Ovary (tissue), 9 donors: ENCODE data around the gene ILDR2. TPM values are rescaled to one million over a fixed set of nuclear protein-coding genes. Genes with fewer than 3 reads are reported as not detected.

Experiments used
- DNase-seq, 5 donors: peaks; one replicate each; pipeline ENCODE4 v3.0.0-alpha.2; 2019 to 2020
- H3K27ac ChIP-seq, 2 donors: fragments of 200-600 bp; one replicate each; pipeline versions ENCODE4 v1.5.1 to v1.8.0; 2019 to 2022
- H3K27me3 ChIP-seq: fragments of 200-600 bp; one replicate; pipeline ENCODE4 v1.8.0; 2022
- H3K36me3 ChIP-seq: fragments of 200-600 bp; sonication (generic); one replicate; pipeline ENCODE4 v1.5.1; 2019
- H3K4me1 ChIP-seq: one replicate; pipeline ENCODE4 v1.8.1; 2013; ENCODE audit warnings: mild to moderate bottlenecking, moderate library complexity; ENCODE audit not compliant: insufficient read depth
- H3K4me3 ChIP-seq: fragments of 200-600 bp; sonication (generic); one replicate; pipeline ENCODE4 v1.5.1; 2017
- H3K9me3 ChIP-seq, 2 donors: fragments of 200-600 bp in 1 of 2; sonication (generic) in 1 of 2; one replicate each; pipeline versions ENCODE4 v1.5.1 to v1.8.1; 2013 to 2019; ENCODE audit warnings: mild to moderate bottlenecking in 1 of 2, moderate library complexity in 1 of 2
- CTCF ChIP-seq, 3 donors: fragments of 450-650 bp in 2 of 3; fragments of 200-600 bp in 1 of 3; IDR thresholded peaks; one replicate each; pipeline versions ENCODE4 v1.5.1 to v1.8.0; 2016 to 2022; ENCODE audit warnings: antibody characterized with exemption in 3 of 3, mild to moderate bottlenecking in 1 of 3
- EP300 ChIP-seq: sonication (generic); formaldehyde crosslinking; IDR thresholded peaks from one replicate; pipeline ENCODE4 v1.6.1; 2017; ENCODE audit warnings: antibody characterized with exemption
- POLR2A ChIP-seq: fragments of 450-650 bp; IDR thresholded peaks from one replicate; pipeline ENCODE4 v1.6.1; 2017; ENCODE audit warnings: antibody characterized with exemption, mild to moderate bottlenecking, moderate library complexity
- WGBS, 3 donors: extraction: QIAGEN DNeasy Blood & Tissue Kit in 1 of 3; methylation state at CpG; one replicate each; pipeline versions ENCODE4 v1.1.5 to v1.1.7; 2013 to 2017; 5-methylcytosine and 5-hydroxymethylcytosine counted together
- intact Hi-C, 4 donors: fragments of 100-400 bp; cut with DNase I; formaldehyde crosslinking; loops; one replicate each; pipeline versions ENCODE4 v1.11.0 to v1.15.1; 2022 to 2023
- polyA plus RNA-seq, 2 donors: library from polyadenylated mRNA; stranded (reverse); fragments of 200-250 nt in 1 of 2; fragments of 350-450 nt in 1 of 2; fragmentation: Illumina TruSeq in 1 of 2; extraction: RNeasy Lipid Tissue Mini Kit (QIAGEN cat#74804) in 1 of 2; gene quantifications; one replicate each; pipeline ENCODE4 v1.2.3, GENCODE V29; 2013 to 2014
- total RNA-seq, 7 donors: library from RNA; depleted of rRNA in 2 of 7; stranded (reverse); fragments of >200 nt in 2 of 7; fragmentation: NEBNext Ultra II Directional in 3 of 7; extraction: Animal tissue kit (Norgen Biotek cat#: 25700) in 3 of 7; gene quantifications; one replicate each; pipeline versions ENCODE4 v1.1.0 to v1.2.4, GENCODE V29; 2016 to 2023
- donor health status: DM: no; HTN: no; CAD: no; lungs with moderate emphysema.
- donor health status: DM: no; HTN: no; CAD: no.
- donor health status: Bipolar disorder and iron deficiency.
- donor health status: DM: yes; HTN: yes; CAD: no.
- donor health status: DM: no; HTN: no; CAD: no.
- donor health status: DM: yes; HTN: yes; CAD: no.

ILDR2 gene
- total and polyA plus RNA-seq, 9 donors: 0.15 to 13.0 (median 0.45) TPM

- H3K27ac ChIP-seq: no peak overlapping the region
- WGBS, 3 donors: 86 to 89% (median 86%) methylated on average over 4 of the region's 4 CpGs
- H3K36me3 ChIP-seq: no peaks in the 10 kb centered on the region
- peaks cover 2% of the 10 kb centered on the region for H3K4me1 ChIP-seq
- no peak overlapping the region for H3K4me3 ChIP-seq
- DNase-seq: no peak
- no peaks in the 10 kb centered on the region for H3K9me3 ChIP-seq
- no peaks in the 10 kb centered on the region for H3K27me3 ChIP-seq
- TF ChIP-seq POLR2A (no peak), EP300 (no peak), CTCF (IDR thresholded peaks at IDR 0.05) (no peak)
- intact Hi-C loops: no loop called here
Observed at GRCh38 chr1:166915941-166916340, 59.4 kb downstream of the ILDR2 start.

- 63 to 93% (median 82%) methylated on average over 1 of the region's 1 CpG for WGBS, 3 donors
- H3K4me3 ChIP-seq: no peak overlapping the region
- no peaks in the 10 kb centered on the region for H3K36me3 ChIP-seq
- TF ChIP-seq POLR2A (no peak), EP300 (no peak), CTCF (IDR thresholded peaks at IDR 0.05) (no peak)
- H3K9me3 ChIP-seq: no peaks in the 10 kb centered on the region
- intact Hi-C loops: no loop called here
- no peak overlapping the region for H3K27ac ChIP-seq
- DNase-seq: no peak
- no peaks in the 10 kb centered on the region for H3K4me1 ChIP-seq
- H3K27me3 ChIP-seq: no peaks in the 10 kb centered on the region
Observed at GRCh38 chr1:166915042-166915441, 60.3 kb downstream of the ILDR2 start.

- Histone ChIP-seq H3K27me3 (no peaks in the 10 kb centered on the region), H3K9me3 (no peaks in the 10 kb centered on the region), H3K4me1 (no peaks in the 10 kb centered on the region), H3K4me3 (no peak overlapping the region), H3K27ac (no peak overlapping the region), H3K36me3 (no peaks in the 10 kb centered on the region)
- no peak for TF ChIP-seq CTCF (IDR thresholded peaks at IDR 0.05)
- TF ChIP-seq EP300: no peak
- TF ChIP-seq POLR2A: no peak
- WGBS, 3 donors: 63 to 72% (median 68%) methylated on average over 3 of the region's 3 CpGs
- no peak for DNase-seq
- intact Hi-C loops: no loop called here
Observed at GRCh38 chr1:166914111-166914510, 61.2 kb downstream of the ILDR2 start.

GRCh38 chr1:166911624-166912023 is 63.7 kb downstream of the ILDR2 start:
- intact Hi-C loops: no loop called here
- no peak overlapping the region for H3K27ac ChIP-seq
- WGBS, 3 donors: 89 to 95% (median 93%) methylated on average over 1 of the region's 1 CpG
- no peak for TF ChIP-seq EP300
- no peak for TF ChIP-seq POLR2A
- TF ChIP-seq CTCF (IDR thresholded peaks at IDR 0.05): no peak
- no peak overlapping the region for H3K4me3 ChIP-seq
- H3K9me3 ChIP-seq: no peaks in the 10 kb centered on the region
- H3K36me3 ChIP-seq: no peaks in the 10 kb centered on the region
- no peak for DNase-seq
- H3K27me3 ChIP-seq: no peaks in the 10 kb centered on the region
- no peaks in the 10 kb centered on the region for H3K4me1 ChIP-seq
